ENCODE results near the gene POLH.

DNA sequence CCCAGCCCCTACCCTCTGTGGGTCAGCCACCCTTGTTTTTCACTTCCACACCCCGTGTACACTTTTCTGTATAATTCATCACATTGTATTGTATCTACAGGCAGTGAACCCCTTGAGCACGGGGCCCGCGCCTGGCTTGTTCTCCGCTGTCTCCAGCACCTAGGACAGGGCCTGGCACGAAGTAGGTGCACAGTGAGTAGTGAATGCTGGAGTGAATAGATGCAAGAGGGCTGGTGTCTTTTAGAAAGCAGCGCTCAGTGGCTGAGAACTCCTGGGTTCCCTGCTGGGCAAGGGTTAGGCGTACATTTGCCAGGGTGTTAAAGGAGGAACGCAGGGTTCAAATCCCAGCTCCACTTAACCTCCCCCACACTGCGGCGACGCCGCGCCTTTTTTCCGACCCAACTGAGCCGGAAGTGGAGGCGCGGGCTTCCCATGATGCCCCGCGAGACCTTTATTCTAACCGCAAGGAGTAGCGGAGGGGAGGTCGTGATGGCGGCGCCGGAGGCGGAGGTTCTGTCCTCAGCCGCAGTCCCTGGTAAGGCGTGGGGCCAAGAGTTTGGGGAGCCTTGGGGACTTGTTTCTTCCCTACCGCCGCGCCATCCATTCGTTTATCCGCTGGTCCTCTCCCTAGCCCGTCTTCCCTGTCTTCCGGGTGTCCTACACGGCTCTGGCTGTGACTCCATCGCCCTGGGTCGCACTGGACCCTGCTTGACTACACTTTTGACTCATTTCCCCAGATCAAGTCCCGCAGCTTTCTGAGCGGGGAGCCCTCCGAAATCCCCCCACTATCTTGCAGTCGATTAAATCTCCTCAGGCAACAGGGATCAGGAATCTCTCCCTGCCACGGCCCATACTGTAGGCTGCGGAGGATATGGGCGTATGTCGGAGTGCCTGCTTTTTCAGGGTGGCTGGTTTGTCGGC lies 59.7 kb downstream of the POLH start, which contains the start of gene MAD2L1BP:
- no peak for TF ChIP-seq CTCF (IDR thresholded peaks at IDR 0.05; ENCODE audit: extremely low read depth in 1 of 2, insufficient read depth in 1 of 2, low read depth in 1 of 2, low read length in 2 of 2)
- TF ChIP-seq GATA2 (IDR thresholded peaks at IDR 0.05; ENCODE audit: insufficient read depth, insufficient read length, low read depth, low read length), result no peak
- no peak for TF ChIP-seq EZH2 (IDR thresholded peaks at IDR 0.05; ENCODE audit: borderline replicate concordance, low read depth, low read length, severe bottlenecking)
